ACHN (cell line): ENCODE measurements around the gene RTN4RL1.

Experiments
- DNase-seq: peaks from one replicate; pipeline ENCODE4 v3.0.0-alpha.2; 2015
- in situ Hi-C: cut with HindIII; loops from 2 replicates; pipeline ENCODE4 v1.10.0; 2017; ENCODE audit warnings: low sequenced_read_pairs, low pct_ligation_motif_present, low pct_unique_long_range_greater_than_20kb

Gene RTN4RL1

DNA sequence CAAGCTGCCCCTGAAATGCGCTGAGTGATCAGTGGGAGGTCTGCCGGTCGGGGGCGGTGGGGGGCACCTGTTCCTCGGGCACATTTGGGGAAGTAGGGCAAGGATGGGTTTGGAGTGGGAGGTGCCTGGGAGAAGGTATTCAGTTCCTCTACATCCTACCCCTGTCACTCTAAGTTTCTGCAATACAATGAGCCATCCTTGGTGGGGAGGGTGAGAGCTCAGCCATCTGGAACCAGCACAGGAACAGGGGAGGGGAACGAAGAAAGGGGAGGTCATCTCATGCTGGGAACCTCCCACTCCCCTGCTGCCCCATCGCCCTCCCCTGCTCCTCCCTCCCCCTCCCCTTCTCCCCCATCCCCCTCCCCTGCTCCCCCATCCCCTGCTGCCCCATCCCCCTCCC is 9.0 kb upstream of the RTN4RL1 start:
- in situ Hi-C loops, result loop anchor here (25.0 kb wide), 1 partner anchor 147 kb away; no protein-coding TSS in a partner anchor
- peak; percentile 46 for DNase-seq

GRCh38 chr17:2033153-2033552 is 8.0 kb upstream of the RTN4RL1 start:
- in situ Hi-C loops, result loop anchor here (25.0 kb wide), 1 partner anchor 146 kb away; no protein-coding TSS in a partner anchor
- DNase-seq, result no peak

DNA sequence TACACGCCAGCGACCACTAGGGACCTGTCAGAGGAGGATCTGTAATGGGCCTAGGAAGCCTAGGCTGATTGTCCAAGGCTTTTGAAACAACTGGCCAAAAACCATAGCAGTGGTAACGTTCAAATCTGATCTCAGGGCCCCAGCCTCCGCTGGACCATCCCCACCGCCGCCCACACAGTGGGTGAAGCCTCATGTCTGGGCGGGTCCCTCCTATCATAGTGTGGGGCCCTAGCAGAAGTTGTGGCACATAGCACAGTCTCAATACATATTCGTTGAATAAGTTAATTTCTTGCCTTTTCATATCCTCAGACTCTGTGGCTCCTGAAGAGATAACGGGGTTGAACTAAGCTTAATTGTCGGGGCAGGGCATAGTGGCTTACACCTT is 5.6 kb upstream of the RTN4RL1 start:
- no peak for DNase-seq
- in situ Hi-C loops, result loop anchor here (25.0 kb wide), 1 partner anchor 143 kb away; no protein-coding TSS in a partner anchor

DNA sequence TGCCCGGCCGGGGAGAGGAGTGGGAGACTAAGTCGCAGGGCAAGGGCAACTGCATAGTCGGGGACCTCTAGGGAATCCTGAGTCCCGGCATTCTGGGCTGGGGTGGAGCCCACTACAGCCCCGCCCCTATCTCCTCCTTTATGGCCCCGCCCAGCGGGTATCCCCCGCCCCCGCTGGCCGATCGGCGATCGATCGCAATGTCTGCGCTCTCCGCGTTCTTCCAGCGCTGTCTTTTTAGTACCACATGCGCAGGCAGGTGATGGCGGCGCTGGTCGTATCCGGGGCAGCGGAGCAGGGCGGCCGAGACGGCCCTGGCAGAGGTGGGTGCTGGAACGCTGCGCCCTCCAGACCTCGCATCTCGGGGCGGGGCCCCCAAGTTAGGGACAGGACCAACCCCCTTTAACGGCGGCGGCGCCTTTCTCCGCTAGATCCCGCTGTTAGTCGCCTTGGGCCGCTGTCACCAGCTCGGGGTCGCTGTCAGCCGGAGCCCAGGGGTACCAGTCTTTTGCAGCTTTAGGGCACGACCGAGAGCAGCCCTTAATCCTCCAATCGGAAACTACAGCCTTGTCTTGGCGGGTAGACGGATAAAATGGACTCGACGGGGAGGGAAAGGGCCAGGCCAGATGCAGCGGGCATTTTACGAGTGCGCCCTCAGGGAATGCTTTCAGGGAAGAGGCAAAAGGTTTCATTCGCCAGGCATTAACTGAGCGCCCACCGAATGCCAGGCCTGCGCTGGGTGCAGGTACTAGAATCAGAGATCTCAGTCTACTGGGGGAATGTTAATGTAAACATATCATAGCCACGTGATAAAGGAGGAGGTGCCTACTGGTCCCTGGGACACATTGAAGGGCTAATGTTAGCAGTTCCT is 5.0 kb upstream of the RTN4RL1 start, which contains the start of gene DPH1:
Gene DPH1 (plus strand): TSS at position 243 of the 868 bp plus-strand sequence. CDS start 17 bp downstream, at position 260.
- peak; percentile 90 for DNase-seq
- in situ Hi-C loops, result loop anchor here (25.0 kb wide), 1 partner anchor 143 kb away; no protein-coding TSS in a partner anchor

DNA sequence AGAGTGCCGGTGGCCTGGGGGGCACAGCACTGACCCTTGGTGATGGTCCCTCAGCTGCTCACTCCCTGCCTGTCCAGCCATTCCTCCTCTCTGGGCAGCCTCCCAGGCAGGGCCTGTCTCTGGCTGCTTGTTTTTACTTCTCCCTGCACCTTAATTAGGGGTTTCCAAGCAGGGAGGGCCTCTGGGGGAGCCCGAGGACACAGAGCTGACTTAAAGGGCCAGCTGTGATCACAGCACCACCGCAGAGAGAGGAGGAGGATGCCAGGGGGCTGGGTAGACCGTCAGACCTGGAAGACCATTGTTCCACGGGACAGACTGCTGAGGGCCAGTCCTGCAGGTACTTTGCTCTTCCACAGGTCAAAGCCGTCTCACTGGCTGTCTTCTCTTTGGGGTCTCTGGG is 3.6 kb upstream of the RTN4RL1 start:
- no peak for DNase-seq
- in situ Hi-C loops, result loop anchor here (25.0 kb wide), 1 partner anchor 141 kb away; no protein-coding TSS in a partner anchor

- in situ Hi-C loops, result loop anchor here (25.0 kb wide), 1 partner anchor 141 kb away; no protein-coding TSS in a partner anchor
- DNase-seq, result no peak
Observed at GRCh38 chr17:2028234-2028614, 3.1 kb upstream of the RTN4RL1 start.

DNA sequence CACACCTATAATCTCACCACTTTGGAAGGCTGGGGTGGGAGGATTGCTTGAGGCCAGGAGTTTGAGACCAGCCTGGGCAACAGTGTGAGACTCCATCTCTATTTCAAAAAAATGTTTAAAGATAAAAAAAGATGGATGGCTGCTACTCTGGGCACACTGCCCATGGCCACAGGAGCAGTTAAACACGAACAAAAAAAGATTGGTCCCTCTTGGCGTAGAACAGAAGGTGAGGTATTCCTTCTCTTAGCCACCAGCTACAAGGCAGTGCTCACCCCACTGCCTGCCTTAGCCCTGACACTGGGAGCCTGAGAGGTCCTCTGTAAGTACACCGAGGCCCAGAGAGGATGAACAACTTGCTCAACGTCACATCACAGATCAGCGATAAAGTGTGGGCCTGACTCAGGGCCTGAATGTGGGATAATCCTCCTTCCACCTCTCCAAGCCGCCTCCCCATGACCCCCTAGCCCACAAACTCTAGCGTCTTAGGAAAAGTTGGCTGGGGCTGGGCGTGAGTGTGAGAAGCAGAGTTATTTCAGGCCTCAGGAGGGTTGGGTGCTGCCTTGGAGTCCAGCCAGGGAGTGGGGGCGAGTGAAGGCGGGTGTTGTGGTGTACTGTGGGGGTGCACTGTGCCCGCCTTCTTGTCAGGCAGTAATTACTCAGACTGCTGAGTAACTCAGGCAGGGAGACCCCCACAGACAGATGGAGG is 2.5 kb upstream of the RTN4RL1 start:
- in situ Hi-C loops, result loop anchor here (25.0 kb wide), 1 partner anchor 140 kb away; no protein-coding TSS in a partner anchor
- no peak for DNase-seq

DNA sequence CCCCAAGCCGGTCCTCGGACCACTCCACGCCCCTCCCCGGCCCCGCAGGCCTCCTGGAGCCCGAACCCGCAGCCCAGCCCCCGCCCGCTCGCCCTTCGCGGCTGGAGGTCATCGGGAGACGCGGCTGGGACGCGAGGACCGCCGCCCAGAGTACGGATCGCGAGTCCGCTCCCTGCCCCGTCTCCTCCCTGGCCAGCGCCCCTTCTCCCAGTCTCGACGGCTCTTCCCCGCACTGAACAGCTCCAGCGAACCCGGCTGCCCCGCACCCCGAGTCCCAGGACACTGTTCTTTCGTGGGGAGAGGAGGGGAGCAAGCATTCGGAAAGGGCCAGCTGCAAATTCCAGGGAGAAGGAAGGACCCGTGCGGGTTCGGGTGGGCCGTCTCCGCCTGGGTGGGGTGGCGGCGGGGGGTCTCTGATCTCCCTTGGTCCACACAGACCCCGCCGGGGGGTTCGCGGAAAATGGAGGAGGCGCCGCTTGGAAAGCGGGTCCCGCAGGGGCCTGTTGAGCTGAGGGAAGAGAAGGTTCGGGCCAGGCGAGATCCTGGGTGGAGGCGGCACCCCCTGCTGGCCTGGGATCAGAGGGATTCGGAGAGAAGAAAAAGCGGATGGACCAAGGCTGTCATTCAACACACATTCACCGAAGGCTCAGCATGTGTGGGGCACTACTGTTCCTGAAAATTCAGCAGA is 632 bp upstream of the RTN4RL1 start:
- in situ Hi-C loops, result loop anchor here (25.0 kb wide), 1 partner anchor 138 kb away; no protein-coding TSS in a partner anchor
- peak; percentile 80 for DNase-seq

DNA sequence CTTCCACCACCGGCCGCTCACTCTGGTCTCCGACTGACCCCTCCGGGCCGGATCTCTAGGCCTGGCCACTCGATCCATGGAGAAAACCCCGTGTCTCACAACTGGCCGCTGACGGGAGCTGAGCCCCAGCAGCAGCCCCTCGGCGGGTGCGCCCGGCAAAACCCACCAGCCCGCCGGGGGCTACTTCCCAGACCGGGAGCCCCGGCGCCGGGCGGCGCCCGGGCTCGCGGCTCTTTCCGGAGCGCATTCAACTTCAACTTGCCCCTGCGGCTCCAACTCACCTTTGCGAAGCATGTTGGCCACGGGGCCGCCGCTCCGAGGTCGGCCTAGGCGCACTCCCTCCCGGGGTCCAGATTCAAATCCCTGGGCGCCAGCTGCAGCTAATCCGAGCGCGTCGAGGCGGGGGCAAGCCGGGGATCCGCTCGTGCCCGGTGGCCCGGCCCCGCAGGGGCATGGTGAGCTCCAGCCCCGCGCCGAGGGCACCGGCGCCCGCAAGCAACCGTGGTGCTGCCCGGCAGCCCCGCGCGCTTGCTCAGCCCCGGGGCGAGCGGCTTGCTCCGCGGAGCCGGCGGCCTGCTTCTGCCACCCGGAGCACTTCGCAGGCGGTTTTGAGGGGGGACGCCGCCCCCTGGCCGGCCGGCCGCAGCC is 438 bp downstream of the RTN4RL1 start:
- in situ Hi-C loops, result loop anchor here (25.0 kb wide), 1 partner anchor 137 kb away; no protein-coding TSS in a partner anchor

GRCh38 chr17:2023692-2024571 is 1.2 kb downstream of the RTN4RL1 start:
- DNase-seq, result no peak
- in situ Hi-C loops, result no loop called here

More for the DNA sequence above, 438 bp downstream of the RTN4RL1 start:
- no peak for DNase-seq

DNA sequence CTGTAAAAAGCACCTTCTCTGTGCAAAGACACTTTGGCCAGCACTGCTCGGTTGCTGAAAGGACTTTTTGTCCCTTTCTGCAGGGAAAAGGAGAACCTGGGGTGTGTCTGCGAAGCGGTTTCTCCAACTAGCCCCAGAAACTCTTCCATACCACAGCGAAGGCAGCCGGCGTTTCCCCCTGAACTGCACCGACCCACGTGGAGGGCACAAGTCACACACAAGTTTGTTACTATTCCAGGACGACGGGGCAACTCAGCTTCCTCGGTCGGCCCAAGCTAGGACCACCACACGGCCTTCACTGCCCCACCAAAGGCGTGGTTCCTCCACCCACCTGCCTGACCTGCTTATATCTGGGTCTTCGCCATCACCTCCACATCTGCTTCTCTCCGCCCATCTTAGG is 1.9 kb downstream of the RTN4RL1 start:
- in situ Hi-C loops, result no loop called here
- DNase-seq, result no peak

DNA sequence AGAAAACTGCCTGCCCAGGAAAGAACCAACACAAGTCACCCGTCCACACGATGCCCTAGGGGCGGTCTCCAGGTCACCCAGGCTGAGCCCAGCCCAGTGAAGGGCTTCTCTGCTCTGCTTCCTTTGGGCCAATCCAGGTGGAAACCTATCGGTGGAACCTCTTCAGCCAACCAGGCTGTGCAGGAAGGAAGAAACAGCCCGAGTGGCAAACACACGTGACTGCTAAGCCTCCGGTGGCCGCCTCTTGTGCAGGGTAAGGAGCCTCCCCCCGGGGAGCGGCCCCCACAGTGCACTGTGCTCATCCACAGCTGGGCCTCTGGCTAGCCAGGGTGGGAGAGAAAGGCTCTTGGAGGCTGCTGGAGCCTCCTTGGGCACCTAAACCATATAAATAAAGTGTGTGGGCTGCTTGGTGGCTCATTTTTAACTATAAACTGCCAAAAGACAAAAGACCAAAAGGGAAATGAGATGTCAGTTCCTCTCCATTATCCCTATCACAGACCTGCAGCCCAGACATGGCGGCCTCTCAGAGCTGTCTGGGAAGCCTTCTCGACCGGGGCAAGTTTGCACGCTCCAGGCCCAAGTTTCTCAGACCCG is 2.4 kb downstream of the RTN4RL1 start:
- no peak for DNase-seq
- in situ Hi-C loops, result no loop called here

GRCh38 chr17:2020721-2021120 is 4.4 kb downstream of the RTN4RL1 start:
- in situ Hi-C loops, result no loop called here
- DNase-seq, result no peak

- in situ Hi-C loops, result no loop called here
- DNase-seq, result no peak
Observed at GRCh38 chr17:2019723-2020122, 5.4 kb downstream of the RTN4RL1 start.

GRCh38 chr17:2018716-2019510 is 6.2 kb downstream of the RTN4RL1 start:
- in situ Hi-C loops, result no loop called here
- no peak for DNase-seq

DNA sequence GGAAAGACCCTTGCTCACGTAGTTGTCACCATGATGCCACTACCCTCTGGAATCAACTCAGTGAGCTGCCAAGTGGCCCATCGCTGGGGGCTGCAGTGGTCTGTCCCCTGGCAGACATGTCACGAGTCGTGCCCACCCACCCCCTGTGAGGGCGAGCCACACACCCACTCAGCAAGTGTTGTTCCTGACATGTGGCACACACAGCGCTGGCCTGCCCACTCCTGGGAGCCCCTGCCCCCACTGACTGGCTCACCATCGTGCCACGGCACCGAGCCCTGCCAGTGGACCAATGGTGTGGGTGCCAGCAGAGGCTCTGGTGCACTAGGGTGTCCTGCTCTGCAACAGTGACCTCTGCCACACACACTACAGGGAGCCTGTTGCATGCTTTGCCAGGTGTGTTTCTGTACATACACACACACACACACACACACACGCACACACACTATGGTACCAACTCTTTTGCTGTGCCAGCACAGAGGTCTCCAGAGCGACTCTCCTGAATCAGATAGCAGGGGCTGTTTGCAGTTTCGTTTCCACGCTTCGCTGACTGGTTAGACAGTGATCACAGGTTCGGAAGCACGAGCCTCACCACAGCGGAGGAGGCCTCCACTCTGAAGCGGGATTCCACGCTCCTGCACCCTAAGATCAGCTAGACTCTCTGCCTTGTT is 7.7 kb downstream of the RTN4RL1 start:
- DNase-seq, result no peak
- in situ Hi-C loops, result no loop called here
